Measurements from ENCODE around the gene ALDH4A1. TPM values are rescaled to one million over a fixed set of nuclear protein-coding genes. Genes with fewer than 3 reads are reported as not detected.

The ALDH4A1 gene
- total and polyA plus RNA-seq, 2 donors, result 12.3 to 24.6 TPM

- WGBS, result 96% methylated on average over 9 of the region's 9 CpGs
- no peak for DNase-seq (ENCODE audit: low read depth in 6 of 9, low spot score in 9 of 9)
- no peaks in the 10 kb centered on the region for H3K27me3 ChIP-seq (ENCODE audit: control insufficient read depth in 2 of 2, insufficient read depth in 1 of 2, low read length in 1 of 2)
- H3K4me3 ChIP-seq (ENCODE audit: low read length in 2 of 2), result no peak overlapping the region
- peaks cover 0 to 10% of the 10 kb centered on the region in 2 donors for H3K9me3 ChIP-seq (ENCODE audit: control insufficient read depth in 2 of 2, insufficient read depth in 1 of 2, low read length in 1 of 2)
- peaks cover 0 to 8% of the 10 kb centered on the region in 2 donors for H3K36me3 ChIP-seq (ENCODE audit: control insufficient read depth in 2 of 2, insufficient read depth in 2 of 2, low read length in 1 of 2)
- no peak overlapping the region for H3K27ac ChIP-seq (ENCODE audit: low read depth in 1 of 2, low read length in 1 of 2)
- H3K4me1 ChIP-seq (ENCODE audit: control insufficient read depth in 2 of 2, insufficient read depth in 2 of 2, low read length in 2 of 2), result peaks cover 44 to 77% of the 10 kb centered on the region in 2 donors
Observed at GRCh38 chr1:18925279-18925678, 22.9 kb upstream of the ALDH4A1 start.

- 25% methylated on average over 11 of the region's 11 CpGs for WGBS
- Histone ChIP-seq H3K4me1 (ENCODE audit: control insufficient read depth in 2 of 2, insufficient read depth in 2 of 2, low read length in 2 of 2) (peaks cover 44 to 68% of the 10 kb centered on the region in 2 donors), H3K36me3 (ENCODE audit: control insufficient read depth in 2 of 2, insufficient read depth in 2 of 2, low read length in 1 of 2) (peaks cover 0 to 9% of the 10 kb centered on the region in 2 donors), H3K9me3 (ENCODE audit: control insufficient read depth in 2 of 2, insufficient read depth in 1 of 2, low read length in 1 of 2) (peaks cover 0 to 10% of the 10 kb centered on the region in 2 donors), H3K27me3 (ENCODE audit: control insufficient read depth in 2 of 2, insufficient read depth in 1 of 2, low read length in 1 of 2) (no peaks in the 10 kb centered on the region), H3K4me3 (ENCODE audit: low read length in 2 of 2) (no peak overlapping the region), H3K27ac (ENCODE audit: low read depth in 1 of 2, low read length in 1 of 2) (peak overlapping the region in 1 of 2 donors; percentile 26)
- no peak for DNase-seq (ENCODE audit: low read depth in 6 of 9, low spot score in 9 of 9)
Observed at GRCh38 chr1:18924221-18924691, 21.9 kb upstream of the ALDH4A1 start.

- H3K36me3 ChIP-seq (ENCODE audit: control insufficient read depth in 2 of 2, insufficient read depth in 2 of 2, low read length in 1 of 2), result peaks cover 0 to 13% of the 10 kb centered on the region in 2 donors
- 19% methylated on average over 14 of the region's 14 CpGs for WGBS
- DNase-seq (ENCODE audit: low read depth in 6 of 9, low spot score in 9 of 9), result peak in 1 of 9 donors; percentile 43
- peak overlapping the region in 1 of 2 donors; percentile 26 for H3K27ac ChIP-seq (ENCODE audit: low read depth in 1 of 2, low read length in 1 of 2)
- H3K27me3 ChIP-seq (ENCODE audit: control insufficient read depth in 2 of 2, insufficient read depth in 1 of 2, low read length in 1 of 2), result no peaks in the 10 kb centered on the region
- peaks cover 44 to 63% of the 10 kb centered on the region in 2 donors for H3K4me1 ChIP-seq (ENCODE audit: control insufficient read depth in 2 of 2, insufficient read depth in 2 of 2, low read length in 2 of 2)
- no peak overlapping the region for H3K4me3 ChIP-seq (ENCODE audit: low read length in 2 of 2)
- H3K9me3 ChIP-seq (ENCODE audit: control insufficient read depth in 2 of 2, insufficient read depth in 1 of 2, low read length in 1 of 2), result peaks cover 0 to 10% of the 10 kb centered on the region in 2 donors
Observed at GRCh38 chr1:18923756-18924211, 21.4 kb upstream of the ALDH4A1 start.

- Histone ChIP-seq H3K27ac (ENCODE audit: low read depth in 1 of 2, low read length in 1 of 2) (peak overlapping the region in 1 of 2 donors; percentile 21), H3K4me3 (ENCODE audit: low read length in 2 of 2) (no peak overlapping the region)
- DNase-seq (ENCODE audit: low read depth in 6 of 9, low spot score in 9 of 9), result no peak
Observed at GRCh38 chr1:18922848-18923755, 20.7 kb upstream of the ALDH4A1 start.

GRCh38 chr1:18922319-18922726 lies 20.0 kb upstream of the ALDH4A1 start:
- peaks cover 0 to 21% of the 10 kb centered on the region in 2 donors for H3K36me3 ChIP-seq (ENCODE audit: control insufficient read depth in 2 of 2, insufficient read depth in 2 of 2, low read length in 1 of 2)
- peak overlapping the region in 1 of 2 donors; percentile 32 for H3K27ac ChIP-seq (ENCODE audit: low read depth in 1 of 2, low read length in 1 of 2)
- H3K9me3 ChIP-seq (ENCODE audit: control insufficient read depth in 2 of 2, insufficient read depth in 1 of 2, low read length in 1 of 2), result peaks cover 0 to 10% of the 10 kb centered on the region in 2 donors
- peaks cover 31 to 49% of the 10 kb centered on the region in 2 donors for H3K4me1 ChIP-seq (ENCODE audit: control insufficient read depth in 2 of 2, insufficient read depth in 2 of 2, low read length in 2 of 2)
- DNase-seq (ENCODE audit: low read depth in 6 of 9, low spot score in 9 of 9), result no peak
- H3K27me3 ChIP-seq (ENCODE audit: control insufficient read depth in 2 of 2, insufficient read depth in 1 of 2, low read length in 1 of 2), result no peaks in the 10 kb centered on the region
- WGBS, result 91% methylated on average over 8 of the region's 8 CpGs
- no peak overlapping the region for H3K4me3 ChIP-seq (ENCODE audit: low read length in 2 of 2)

More at GRCh38 chr1:18922848-18923755, 20.7 kb upstream of the ALDH4A1 start:
- 85% methylated on average over 18 of the region's 18 CpGs for WGBS
- Histone ChIP-seq H3K4me1 (ENCODE audit: control insufficient read depth in 2 of 2, insufficient read depth in 2 of 2, low read length in 2 of 2) (peaks cover 39 to 56% of the 10 kb centered on the region in 2 donors), H3K36me3 (ENCODE audit: control insufficient read depth in 2 of 2, insufficient read depth in 2 of 2, low read length in 1 of 2) (peaks cover 0 to 19% of the 10 kb centered on the region in 2 donors), H3K27me3 (ENCODE audit: control insufficient read depth in 2 of 2, insufficient read depth in 1 of 2, low read length in 1 of 2) (no peaks in the 10 kb centered on the region), H3K9me3 (ENCODE audit: control insufficient read depth in 2 of 2, insufficient read depth in 1 of 2, low read length in 1 of 2) (peaks cover 0 to 10% of the 10 kb centered on the region in 2 donors)

GRCh38 chr1:18921516-18922251 lies 19.3 kb upstream of the ALDH4A1 start:
- no peak overlapping the region for H3K4me3 ChIP-seq (ENCODE audit: low read length in 2 of 2)
- H3K9me3 ChIP-seq (ENCODE audit: control insufficient read depth in 2 of 2, insufficient read depth in 1 of 2, low read length in 1 of 2), result peaks cover 0 to 6% of the 10 kb centered on the region in 2 donors
- H3K27ac ChIP-seq (ENCODE audit: low read depth in 1 of 2, low read length in 1 of 2), result peak overlapping the region in 1 of 2 donors; percentile 32
- H3K27me3 ChIP-seq (ENCODE audit: control insufficient read depth in 2 of 2, insufficient read depth in 1 of 2, low read length in 1 of 2), result no peaks in the 10 kb centered on the region
- DNase-seq (ENCODE audit: low read depth in 6 of 9, low spot score in 9 of 9), result no peak
- H3K36me3 ChIP-seq (ENCODE audit: control insufficient read depth in 2 of 2, insufficient read depth in 2 of 2, low read length in 1 of 2), result peaks cover 0 to 28% of the 10 kb centered on the region in 2 donors
- WGBS, result 91% methylated on average over 17 of the region's 17 CpGs
- peaks cover 25 to 42% of the 10 kb centered on the region in 2 donors for H3K4me1 ChIP-seq (ENCODE audit: control insufficient read depth in 2 of 2, insufficient read depth in 2 of 2, low read length in 2 of 2)

- 99% methylated on average over 7 of the region's 7 CpGs for WGBS
- Histone ChIP-seq H3K27ac (ENCODE audit: low read depth in 1 of 2, low read length in 1 of 2) (no peak overlapping the region), H3K4me1 (ENCODE audit: control insufficient read depth in 2 of 2, insufficient read depth in 2 of 2, low read length in 2 of 2) (peaks cover 18 to 35% of the 10 kb centered on the region in 2 donors), H3K36me3 (ENCODE audit: control insufficient read depth in 2 of 2, insufficient read depth in 2 of 2, low read length in 1 of 2) (peaks cover 2 to 35% of the 10 kb centered on the region in 2 donors), H3K27me3 (ENCODE audit: control insufficient read depth in 2 of 2, insufficient read depth in 1 of 2, low read length in 1 of 2) (no peaks in the 10 kb centered on the region), H3K4me3 (ENCODE audit: low read length in 2 of 2) (no peak overlapping the region), H3K9me3 (ENCODE audit: control insufficient read depth in 2 of 2, insufficient read depth in 1 of 2, low read length in 1 of 2) (no peaks in the 10 kb centered on the region)
- no peak for DNase-seq (ENCODE audit: low read depth in 6 of 9, low spot score in 9 of 9)
Observed at GRCh38 chr1:18920931-18921330, 18.6 kb upstream of the ALDH4A1 start.

GRCh38 chr1:18919956-18920355 lies 17.6 kb upstream of the ALDH4A1 start:
- Histone ChIP-seq H3K27me3 (ENCODE audit: control insufficient read depth in 2 of 2, insufficient read depth in 1 of 2, low read length in 1 of 2) (no peaks in the 10 kb centered on the region), H3K9me3 (ENCODE audit: control insufficient read depth in 2 of 2, insufficient read depth in 1 of 2, low read length in 1 of 2) (no peaks in the 10 kb centered on the region), H3K36me3 (ENCODE audit: control insufficient read depth in 2 of 2, insufficient read depth in 2 of 2, low read length in 1 of 2) (peaks cover 2 to 38% of the 10 kb centered on the region in 2 donors), H3K4me1 (ENCODE audit: control insufficient read depth in 2 of 2, insufficient read depth in 2 of 2, low read length in 2 of 2) (peaks cover 18 to 31% of the 10 kb centered on the region in 2 donors), H3K27ac (ENCODE audit: low read depth in 1 of 2, low read length in 1 of 2) (no peak overlapping the region), H3K4me3 (ENCODE audit: low read length in 2 of 2) (no peak overlapping the region)
- DNase-seq (ENCODE audit: low read depth in 6 of 9, low spot score in 9 of 9), result no peak
- WGBS, result 95% methylated on average over 12 of the region's 12 CpGs

Data from thymus (tissue), 11 donors.